Upper lobe of left lung (tissue), 6 donors: ENCODE measurements around the gene GFAP. TPM values are rescaled to one million over a fixed set of nuclear protein-coding genes. Genes with fewer than 3 reads are reported as not detected.

Source experiments
- ATAC-seq, 2 donors: fragments of 200-7000 bp; cut with Tn5 transposase; one replicate each; pipeline ENCODE4 v1.9.1; 2022; ENCODE audit warnings: mild to moderate bottlenecking in 2 of 2, moderate library complexity in 2 of 2; ENCODE audit not compliant: low FRiP score in 2 of 2
- DNase-seq, 2 donors: peaks; one replicate each; pipeline ENCODE4 v3.0.0-alpha.2; 2019 to 2020
- H3K27ac ChIP-seq, 4 donors: fragments of 200-600 bp; sonication (generic); one replicate each; pipeline ENCODE4 v1.5.1; 2016 to 2019
- H3K27me3 ChIP-seq, 4 donors: fragments of 200-600 bp; sonication (generic); one replicate each; pipeline ENCODE4 v1.5.1; 2017 to 2019
- H3K36me3 ChIP-seq, 4 donors: fragments of 200-600 bp; sonication (generic); one replicate each; pipeline ENCODE4 v1.5.1; 2016 to 2019
- H3K4me1 ChIP-seq, 4 donors: fragments of 200-600 bp; sonication (generic); one replicate each; pipeline ENCODE4 v1.5.1; 2018 to 2019
- H3K4me3 ChIP-seq, 4 donors: fragments of 200-600 bp; sonication (generic); one replicate each; pipeline ENCODE4 v1.5.1; 2017 to 2019; ENCODE audit warnings: mild to moderate bottlenecking in 2 of 4, moderate library complexity in 1 of 4
- H3K9me3 ChIP-seq, 4 donors: fragments of 200-600 bp; sonication (generic); one replicate each; pipeline ENCODE4 v1.5.1; 2018 to 2019
- EP300 ChIP-seq, 4 donors: sonication (generic); formaldehyde crosslinking; IDR thresholded peaks; one replicate each; pipeline ENCODE4 v1.5.1; 2017; ENCODE audit warnings: antibody characterized with exemption in 4 of 4, control low read depth in 2 of 4
- POLR2A ChIP-seq, 4 donors: fragments of 450-650 bp; IDR thresholded peaks; one replicate each; pipeline ENCODE4 v1.5.1; 2016 to 2017; ENCODE audit warnings: antibody characterized with exemption in 4 of 4, mild to moderate bottlenecking in 2 of 4
- POLR2AphosphoS5 ChIP-seq, 2 donors: sonication (generic); formaldehyde crosslinking; IDR thresholded peaks; one replicate each; pipeline ENCODE4 v1.5.1; 2017; ENCODE audit warnings: antibody characterized with exemption in 2 of 2
- WGBS, 2 donors: methylation state at CpG; one replicate each; pipeline ENCODE4 v1.1.5; 2017 to 2018; 5-methylcytosine and 5-hydroxymethylcytosine counted together
- total RNA-seq, 6 donors: library from RNA; depleted of rRNA in 4 of 6; stranded (reverse); fragments of >200 nt in 4 of 6; gene quantifications; one replicate each; pipeline versions ENCODE4 v1.1.0 to v1.2.1, GENCODE V29; 2016 to 2021
- TF ChIP-seq, protein P1 (sequence below), 6 experiments: fragments of 450-650 bp in 4 of 6; fragments of 200-600 bp in 2 of 6; sonication (generic) in 2 of 6; IDR thresholded peaks; one replicate each; pipeline ENCODE4 v1.5.1; 2016 to 2019; ENCODE audit warnings: antibody characterized with exemption in 6 of 6
- donor health status: DM: no; HTN: no; CAD: no; lungs with moderate emphysema.
- donor health status: DM: no; HTN: yes; CAD: no; lungs with severe emphysema.

The GFAP gene
- total RNA-seq, 6 donors from 2014 or later = not detected

DNA sequence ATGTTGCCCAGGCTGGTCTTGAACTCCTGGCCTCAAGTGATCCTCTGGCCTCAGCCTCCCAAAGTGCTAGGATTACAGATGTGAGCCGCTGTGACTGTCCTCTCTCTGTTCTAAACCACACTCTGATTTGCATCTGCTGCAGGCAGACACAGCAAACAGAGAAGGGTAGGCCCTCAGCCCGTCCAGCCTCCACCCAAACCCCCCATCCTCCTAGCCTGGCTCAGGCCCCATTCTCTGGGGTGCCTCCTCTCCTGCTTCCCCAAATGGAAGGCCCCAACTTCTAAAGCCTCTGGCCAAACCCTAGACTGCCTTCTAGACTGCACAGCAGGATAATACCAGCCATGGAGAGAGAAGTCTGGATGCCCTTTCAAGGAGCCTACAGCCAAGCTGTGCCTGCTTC, 4.1 kb upstream of the GFAP start:
- Histone ChIP-seq H3K4me3 (no peak overlapping the region), H3K36me3 (no peaks in the 10 kb centered on the region), H3K27ac (no peak overlapping the region), H3K27me3 (no peaks in the 10 kb centered on the region), H3K9me3 (no peaks in the 10 kb centered on the region), H3K4me1 (peaks cover 0 to 17% (median 8%) of the 10 kb centered on the region in 4 donors)
- TF ChIP-seq, protein P1, sequence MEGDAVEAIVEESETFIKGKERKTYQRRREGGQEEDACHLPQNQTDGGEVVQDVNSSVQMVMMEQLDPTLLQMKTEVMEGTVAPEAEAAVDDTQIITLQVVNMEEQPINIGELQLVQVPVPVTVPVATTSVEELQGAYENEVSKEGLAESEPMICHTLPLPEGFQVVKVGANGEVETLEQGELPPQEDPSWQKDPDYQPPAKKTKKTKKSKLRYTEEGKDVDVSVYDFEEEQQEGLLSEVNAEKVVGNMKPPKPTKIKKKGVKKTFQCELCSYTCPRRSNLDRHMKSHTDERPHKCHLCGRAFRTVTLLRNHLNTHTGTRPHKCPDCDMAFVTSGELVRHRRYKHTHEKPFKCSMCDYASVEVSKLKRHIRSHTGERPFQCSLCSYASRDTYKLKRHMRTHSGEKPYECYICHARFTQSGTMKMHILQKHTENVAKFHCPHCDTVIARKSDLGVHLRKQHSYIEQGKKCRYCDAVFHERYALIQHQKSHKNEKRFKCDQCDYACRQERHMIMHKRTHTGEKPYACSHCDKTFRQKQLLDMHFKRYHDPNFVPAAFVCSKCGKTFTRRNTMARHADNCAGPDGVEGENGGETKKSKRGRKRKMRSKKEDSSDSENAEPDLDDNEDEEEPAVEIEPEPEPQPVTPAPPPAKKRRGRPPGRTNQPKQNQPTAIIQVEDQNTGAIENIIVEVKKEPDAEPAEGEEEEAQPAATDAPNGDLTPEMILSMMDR (IDR thresholded peaks at IDR 0.05) = no peak
- TF ChIP-seq POLR2AphosphoS5 (IDR thresholded peaks at IDR 0.05) = no peak
- no peak for TF ChIP-seq EP300 (IDR thresholded peaks at IDR 0.05)
- TF ChIP-seq POLR2A (IDR thresholded peaks at IDR 0.05) = no peak
- 68 to 78% methylated on average over 2 of the region's 2 CpGs for WGBS, 2 donors
- ATAC-seq (no peak), DNase-seq (no peak)

DNA sequence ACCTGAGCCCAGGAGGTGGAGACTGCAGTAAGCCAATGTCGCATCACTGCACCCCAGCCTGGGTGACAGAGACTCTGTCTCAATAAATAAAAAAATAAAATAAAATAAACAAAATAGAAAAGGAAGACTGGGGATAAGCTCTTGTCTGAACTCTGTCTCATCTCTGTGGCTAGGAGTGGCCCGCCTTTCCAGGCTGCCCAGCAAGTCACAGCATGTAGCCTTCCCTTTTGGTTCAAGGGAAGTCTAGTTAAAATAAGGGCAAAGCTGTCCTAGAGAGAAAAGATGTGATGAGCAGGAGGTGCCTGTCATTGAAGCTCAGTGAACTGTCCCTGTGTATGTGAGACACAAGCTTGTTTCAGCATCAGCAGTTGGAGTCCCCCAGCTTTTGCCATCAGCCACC, 2.7 kb upstream of the GFAP start:
- H3K4me1 ChIP-seq = peaks cover 0 to 17% (median 8%) of the 10 kb centered on the region in 4 donors
- no peak overlapping the region for H3K4me3 ChIP-seq
- no peaks in the 10 kb centered on the region for H3K36me3 ChIP-seq
- H3K9me3 ChIP-seq = no peaks in the 10 kb centered on the region
- WGBS, 2 donors = 85 to 96% methylated on average over 2 of the region's 2 CpGs
- H3K27me3 ChIP-seq = no peaks in the 10 kb centered on the region
- no peak for ATAC-seq
- TF ChIP-seq, protein P1 (IDR thresholded peaks at IDR 0.05) = no peak
- no peak for TF ChIP-seq POLR2A (IDR thresholded peaks at IDR 0.05)
- no peak for TF ChIP-seq EP300 (IDR thresholded peaks at IDR 0.05)
- no peak for TF ChIP-seq POLR2AphosphoS5 (IDR thresholded peaks at IDR 0.05)
- H3K27ac ChIP-seq = no peak overlapping the region
- no peak for DNase-seq

- H3K27me3 ChIP-seq = peaks cover 0 to 1% (median 0%) of the 10 kb centered on the region in 4 donors
- H3K27ac ChIP-seq = no peak overlapping the region
- DNase-seq = no peak
- no peak overlapping the region for H3K4me3 ChIP-seq
- TF ChIP-seq POLR2AphosphoS5 (IDR thresholded peaks at IDR 0.05) (no peak), EP300 (IDR thresholded peaks at IDR 0.05) (no peak), POLR2A (IDR thresholded peaks at IDR 0.05) (no peak)
- TF ChIP-seq, protein P1 (IDR thresholded peaks at IDR 0.05) = no peak
- peaks cover 0 to 17% (median 8%) of the 10 kb centered on the region in 4 donors for H3K4me1 ChIP-seq
- ATAC-seq = no peak
- no peaks in the 10 kb centered on the region for H3K36me3 ChIP-seq
- 85 to 88% methylated on average over 3 to 6 of the region's 6 CpGs for WGBS, 2 donors
- no peaks in the 10 kb centered on the region for H3K9me3 ChIP-seq
These were observed 2.2 kb upstream of the GFAP start for GRCh38 chr17:44917456-44917855.

DNA sequence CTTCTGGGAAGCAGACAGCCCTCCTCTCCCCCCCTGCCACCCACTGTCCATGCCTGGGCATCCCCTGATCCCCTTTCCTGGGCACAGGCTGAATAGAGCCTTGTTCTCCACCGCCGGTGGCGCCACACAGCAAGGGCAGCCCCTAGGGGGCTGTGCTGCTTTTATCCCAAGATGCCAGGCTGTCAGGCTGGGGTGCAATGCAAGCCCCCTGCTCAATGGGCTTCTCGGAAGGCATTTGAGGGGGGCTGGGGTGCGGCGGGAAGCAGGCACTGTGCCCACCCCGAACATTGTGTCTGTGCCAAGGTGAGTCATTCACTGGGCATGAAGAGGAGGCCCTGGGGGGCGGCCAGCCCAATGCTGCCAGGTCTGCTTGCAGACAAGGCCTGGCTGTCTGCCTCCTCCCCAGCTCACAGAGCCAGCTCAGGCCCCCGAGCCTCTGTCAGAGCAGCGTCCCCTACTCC, 1.5 kb upstream of the GFAP start:
- TF ChIP-seq, protein P1 (IDR thresholded peaks at IDR 0.05) = no peak
- no peak for TF ChIP-seq POLR2AphosphoS5 (IDR thresholded peaks at IDR 0.05)
- TF ChIP-seq POLR2A (IDR thresholded peaks at IDR 0.05) = no peak
- no peak for TF ChIP-seq EP300 (IDR thresholded peaks at IDR 0.05)
- Histone ChIP-seq H3K27me3 (peaks cover 0 to 4% (median under 1%) of the 10 kb centered on the region in 4 donors), H3K27ac (no peak overlapping the region), H3K9me3 (no peaks in the 10 kb centered on the region), H3K4me1 (peaks cover 0 to 17% (median 8%) of the 10 kb centered on the region in 4 donors), H3K4me3 (no peak overlapping the region), H3K36me3 (no peaks in the 10 kb centered on the region)
- WGBS, 2 donors = 59 to 70% methylated on average over 6 of the region's 10 CpGs
- ATAC-seq (no peak), DNase-seq (no peak)
